GM20000 (cell line): ENCODE measurements around the gene PDGFRB.
A peak's percentile ranks its signal among the peaks of the same experiment; 100 is the strongest.

ENCODE experiments used
- DNase-seq: peaks from one replicate; pipeline ENCODE4 v3.0.0; 2012; ENCODE audit warnings: low spot score
- TF ChIP-seq, protein P1 (sequence below): IDR thresholded peaks from 2 replicates; pipeline ENCODE4 v1.5.1; 2012; ENCODE audit warnings: mild to moderate bottlenecking, control low read depth; ENCODE audit errors: extremely low read depth, missing control alignments

The PDGFRB gene

DNA sequence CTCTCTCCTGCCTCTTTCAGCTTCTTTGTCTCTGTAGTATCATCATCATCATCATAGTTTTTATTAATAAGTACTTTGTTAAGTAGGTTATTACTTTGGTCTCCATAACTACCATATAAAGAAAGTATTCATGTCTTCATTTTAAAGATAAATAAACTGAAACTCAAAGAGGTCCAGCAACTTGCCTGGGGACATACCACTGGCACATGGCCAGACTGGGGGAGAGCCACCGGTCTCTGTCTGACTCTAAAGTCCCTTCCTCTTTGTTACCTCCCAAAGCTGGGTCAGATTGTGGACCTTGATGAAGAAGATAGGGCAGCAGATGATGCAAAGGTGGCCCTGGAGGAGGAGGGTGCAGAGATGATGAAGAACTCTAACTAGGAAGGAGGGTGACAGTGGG, 19.4 kb upstream of the PDGFRB start:
- TF ChIP-seq, protein P1, sequence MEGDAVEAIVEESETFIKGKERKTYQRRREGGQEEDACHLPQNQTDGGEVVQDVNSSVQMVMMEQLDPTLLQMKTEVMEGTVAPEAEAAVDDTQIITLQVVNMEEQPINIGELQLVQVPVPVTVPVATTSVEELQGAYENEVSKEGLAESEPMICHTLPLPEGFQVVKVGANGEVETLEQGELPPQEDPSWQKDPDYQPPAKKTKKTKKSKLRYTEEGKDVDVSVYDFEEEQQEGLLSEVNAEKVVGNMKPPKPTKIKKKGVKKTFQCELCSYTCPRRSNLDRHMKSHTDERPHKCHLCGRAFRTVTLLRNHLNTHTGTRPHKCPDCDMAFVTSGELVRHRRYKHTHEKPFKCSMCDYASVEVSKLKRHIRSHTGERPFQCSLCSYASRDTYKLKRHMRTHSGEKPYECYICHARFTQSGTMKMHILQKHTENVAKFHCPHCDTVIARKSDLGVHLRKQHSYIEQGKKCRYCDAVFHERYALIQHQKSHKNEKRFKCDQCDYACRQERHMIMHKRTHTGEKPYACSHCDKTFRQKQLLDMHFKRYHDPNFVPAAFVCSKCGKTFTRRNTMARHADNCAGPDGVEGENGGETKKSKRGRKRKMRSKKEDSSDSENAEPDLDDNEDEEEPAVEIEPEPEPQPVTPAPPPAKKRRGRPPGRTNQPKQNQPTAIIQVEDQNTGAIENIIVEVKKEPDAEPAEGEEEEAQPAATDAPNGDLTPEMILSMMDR, result no peak
- DNase-seq, result no peak

DNA sequence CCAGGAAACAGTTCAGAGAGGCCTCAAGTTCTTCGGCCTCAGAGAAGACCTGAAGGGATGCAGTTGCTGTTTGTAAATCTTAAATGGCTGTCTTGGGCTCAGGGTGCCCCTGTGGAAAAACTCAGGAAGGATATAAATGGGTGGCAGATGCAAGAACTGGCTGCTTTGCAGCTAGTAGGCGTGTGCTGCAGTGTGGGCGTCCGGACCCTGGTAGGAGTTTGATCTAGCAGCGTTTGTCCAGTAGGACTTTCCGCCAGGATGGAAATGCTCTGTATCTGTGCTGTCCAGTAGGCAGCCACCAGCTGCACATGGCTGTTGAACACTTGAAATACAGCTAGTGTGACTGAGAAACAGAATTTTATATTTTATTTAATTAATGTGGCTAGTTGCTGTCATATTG, 18.6 kb upstream of the PDGFRB start:
- TF ChIP-seq, protein P1, result no peak
- DNase-seq, result no peak

DNA sequence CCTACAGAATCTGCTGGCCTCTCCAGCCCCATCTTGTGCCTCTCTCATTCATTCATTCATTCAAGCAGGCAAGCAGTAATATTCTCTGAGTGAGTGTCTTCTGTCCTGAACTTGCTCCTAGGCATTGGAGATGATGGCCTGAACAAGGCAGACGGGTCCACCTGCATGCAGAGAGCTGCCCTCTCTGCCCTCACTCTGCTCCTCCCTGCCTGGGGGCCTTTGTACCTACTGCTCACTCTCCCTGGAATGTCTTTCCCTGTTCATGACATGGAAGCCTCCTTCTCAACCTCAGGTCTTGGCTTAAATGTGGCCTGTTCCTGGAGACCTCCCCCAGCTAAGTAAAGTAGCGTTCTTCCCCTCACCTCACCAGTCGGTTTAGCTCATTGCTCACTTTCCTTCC, 17.5 kb upstream of the PDGFRB start:
- TF ChIP-seq, protein P1, result no peak
- DNase-seq, result no peak

DNA sequence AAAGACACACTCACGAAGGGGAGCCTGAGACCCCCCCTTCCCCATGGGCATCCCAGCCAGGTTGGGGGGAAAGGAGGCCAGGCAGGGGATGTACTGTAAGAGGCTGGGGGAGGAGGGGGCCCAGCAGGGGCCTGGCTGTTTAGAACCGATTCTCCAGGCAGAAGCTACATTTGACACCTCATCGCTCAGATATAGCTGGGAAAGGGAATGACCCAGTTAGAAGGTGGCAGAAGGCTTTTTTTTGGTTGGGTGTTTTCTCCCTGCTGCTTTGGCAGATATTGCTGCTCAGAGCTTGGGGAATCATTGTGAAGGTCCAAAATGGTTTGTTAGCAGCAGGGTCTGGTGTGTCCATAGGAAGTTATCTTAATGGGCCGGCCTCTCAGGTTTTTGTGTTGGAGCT, 16.9 kb upstream of the PDGFRB start:
- DNase-seq, result no peak
- TF ChIP-seq, protein P1, result no peak

DNA sequence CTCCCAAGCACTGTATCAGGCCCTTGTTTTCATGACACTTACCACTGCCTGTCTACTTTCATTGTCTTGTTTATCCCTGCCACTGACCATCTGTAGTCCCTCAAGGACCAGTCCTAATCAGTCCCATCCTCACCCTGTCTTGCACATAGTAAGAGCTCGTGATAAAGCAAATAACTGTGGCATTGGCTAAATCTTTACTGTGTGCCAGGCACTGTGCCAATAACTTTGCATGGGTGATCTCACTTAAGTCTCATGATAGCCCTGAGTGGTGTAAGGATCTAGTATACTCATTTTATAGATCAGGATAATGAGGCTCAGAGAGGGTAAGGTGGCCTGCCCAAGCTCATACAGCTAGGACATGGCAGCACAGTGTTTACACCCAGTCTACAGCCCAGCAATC, 16.5 kb upstream of the PDGFRB start:
- TF ChIP-seq, protein P1, result no peak
- no peak for DNase-seq

DNA sequence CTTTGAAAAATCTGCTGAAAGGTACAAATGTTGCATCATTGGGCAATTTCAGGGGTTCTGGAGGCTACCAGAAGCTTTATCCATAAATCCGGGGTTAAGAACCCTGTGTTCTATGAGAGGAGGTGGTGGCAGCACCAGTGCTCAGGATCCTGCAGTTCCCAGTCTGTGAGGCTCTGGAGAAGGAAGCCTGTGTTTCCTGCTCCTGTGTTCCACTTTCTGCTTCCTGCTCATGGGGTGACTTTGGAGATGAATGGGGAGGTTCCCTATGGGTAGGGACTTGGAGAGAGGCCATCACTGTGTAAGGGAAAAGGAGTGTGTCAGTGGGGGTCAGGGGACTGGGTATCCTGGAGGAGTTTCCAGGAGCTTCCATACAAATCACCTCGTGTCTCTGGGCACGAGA, 13.2 kb upstream of the PDGFRB start:
- DNase-seq, result no peak
- TF ChIP-seq, protein P1, result no peak

DNA sequence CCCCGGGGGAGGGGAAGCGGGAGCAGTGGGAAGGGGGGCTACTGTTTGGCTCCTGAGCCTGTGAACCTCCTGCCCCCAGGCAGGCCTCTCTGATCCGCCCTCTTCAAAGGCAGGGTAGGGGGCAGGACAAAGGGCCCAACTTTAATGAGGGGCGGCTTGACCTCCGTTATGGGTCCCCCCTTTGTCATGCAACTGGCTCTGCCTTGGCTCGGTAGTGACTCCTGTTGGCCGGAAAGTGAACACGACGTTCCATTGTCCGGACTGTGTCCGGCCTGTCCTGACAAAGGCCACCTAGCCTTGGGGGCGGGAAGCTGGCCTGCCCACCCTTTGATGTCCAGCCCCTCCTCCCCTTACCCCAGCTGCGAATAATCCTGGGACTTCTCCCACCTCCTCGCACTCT, 12.3 kb upstream of the PDGFRB start:
- TF ChIP-seq, protein P1, result peak; percentile 12
- no peak for DNase-seq
